ENCODE measurements around the gene FAM187B. TPM values are rescaled to one million over a fixed set of nuclear protein-coding genes. Genes with fewer than 3 reads are reported as not detected.

Gene FAM187B
- total RNA-seq, 1 donor from 2014 or later: not detected

DNA sequence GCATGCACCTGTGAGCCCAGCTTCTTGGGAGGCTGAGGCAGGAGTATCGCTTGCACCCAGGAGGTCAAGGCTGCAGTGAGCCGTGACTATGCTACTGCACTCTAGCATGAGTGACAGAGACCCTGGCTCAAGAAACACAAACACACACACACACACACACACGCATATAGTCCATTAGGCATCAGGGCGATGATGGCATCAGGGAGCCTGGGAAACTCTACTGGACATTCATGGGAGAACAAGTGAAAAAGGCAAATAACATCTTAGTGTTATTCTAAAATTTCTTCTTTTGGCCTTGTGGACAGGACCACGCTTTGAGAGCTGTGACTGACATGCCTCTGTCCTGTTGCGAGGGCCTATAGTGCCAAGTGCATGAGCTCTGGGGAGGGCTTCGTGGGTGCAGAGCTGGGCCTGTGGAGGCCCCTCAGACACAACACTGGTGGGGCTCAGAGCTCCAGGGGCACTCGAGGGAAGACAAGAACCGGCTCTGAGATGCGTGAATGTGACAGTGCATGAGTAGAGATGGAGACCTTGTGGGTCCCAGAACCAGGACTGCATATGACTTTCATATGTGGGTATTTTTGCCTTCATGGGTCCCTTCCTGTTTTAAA, 32.3 kb upstream of the FAM187B start:
- peaks cover 2% of the 10 kb centered on the region for H3K27me3 Mint-ChIP-seq (ENCODE audit: insufficient read depth, low read depth)
- H3K27ac ChIP-seq: no peak overlapping the region
- no peak overlapping the region for H3K9ac ChIP-seq
- no peaks in the 10 kb centered on the region for H3K4me1 ChIP-seq
- H3K27ac Mint-ChIP-seq: no peak overlapping the region
- H3K4me2 ChIP-seq: no peak overlapping the region
- no peaks in the 10 kb centered on the region for H3K9me3 ChIP-seq (ENCODE audit: low read depth)
- peak overlapping the region; percentile 55 for H3K4me3 Mint-ChIP-seq
- no peaks in the 10 kb centered on the region for H3K27me3 ChIP-seq
- no peak overlapping the region for H2AFZ ChIP-seq (replicated peaks)
- H3K79me2 ChIP-seq (ENCODE audit: low read depth): peaks cover 8% of the 10 kb centered on the region
- peaks cover 16% of the 10 kb centered on the region for H3K36me3 Mint-ChIP-seq
- peaks cover 22% of the 10 kb centered on the region for H3K4me1 Mint-ChIP-seq
- no peak for DNase-seq (ENCODE audit: low spot score)
- H4K20me1 ChIP-seq (ENCODE audit: low read depth): peaks cover 66% of the 10 kb centered on the region
- H3F3A ChIP-seq (ENCODE audit: low read depth): peaks cover 28% of the 10 kb centered on the region
- H3K9me3 Mint-ChIP-seq: no peaks in the 10 kb centered on the region
- H3K4me3 ChIP-seq: no peak overlapping the region
- no peaks in the 10 kb centered on the region for H3K36me3 ChIP-seq
- TF ChIP-seq EZH2 (IDR thresholded peaks at IDR 0.05) (no peak), EZH2phosphoT487 (IDR thresholded peaks at IDR 0.05) (no peak)
- TF ChIP-seq, protein P1, sequence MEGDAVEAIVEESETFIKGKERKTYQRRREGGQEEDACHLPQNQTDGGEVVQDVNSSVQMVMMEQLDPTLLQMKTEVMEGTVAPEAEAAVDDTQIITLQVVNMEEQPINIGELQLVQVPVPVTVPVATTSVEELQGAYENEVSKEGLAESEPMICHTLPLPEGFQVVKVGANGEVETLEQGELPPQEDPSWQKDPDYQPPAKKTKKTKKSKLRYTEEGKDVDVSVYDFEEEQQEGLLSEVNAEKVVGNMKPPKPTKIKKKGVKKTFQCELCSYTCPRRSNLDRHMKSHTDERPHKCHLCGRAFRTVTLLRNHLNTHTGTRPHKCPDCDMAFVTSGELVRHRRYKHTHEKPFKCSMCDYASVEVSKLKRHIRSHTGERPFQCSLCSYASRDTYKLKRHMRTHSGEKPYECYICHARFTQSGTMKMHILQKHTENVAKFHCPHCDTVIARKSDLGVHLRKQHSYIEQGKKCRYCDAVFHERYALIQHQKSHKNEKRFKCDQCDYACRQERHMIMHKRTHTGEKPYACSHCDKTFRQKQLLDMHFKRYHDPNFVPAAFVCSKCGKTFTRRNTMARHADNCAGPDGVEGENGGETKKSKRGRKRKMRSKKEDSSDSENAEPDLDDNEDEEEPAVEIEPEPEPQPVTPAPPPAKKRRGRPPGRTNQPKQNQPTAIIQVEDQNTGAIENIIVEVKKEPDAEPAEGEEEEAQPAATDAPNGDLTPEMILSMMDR (IDR thresholded peaks at IDR 0.05): no peak

- H3K27ac ChIP-seq: no peak overlapping the region
- H3K79me2 ChIP-seq (ENCODE audit: low read depth): peaks cover 38% of the 10 kb centered on the region
- H3K4me2 ChIP-seq: no peak overlapping the region
- peaks cover 18% of the 10 kb centered on the region for H3K4me1 Mint-ChIP-seq
- TF ChIP-seq EZH2 (IDR thresholded peaks at IDR 0.05): no peak
- TF ChIP-seq, protein P1 (IDR thresholded peaks at IDR 0.05): no peak
- H3K27me3 Mint-ChIP-seq (ENCODE audit: insufficient read depth, low read depth): peaks cover 7% of the 10 kb centered on the region
- H3K4me1 ChIP-seq: no peaks in the 10 kb centered on the region
- H4K20me1 ChIP-seq (ENCODE audit: low read depth): peaks cover 82% of the 10 kb centered on the region
- H3K4me3 Mint-ChIP-seq: no peak overlapping the region
- H3K9ac ChIP-seq: no peak overlapping the region
- H3F3A ChIP-seq (ENCODE audit: low read depth): no peaks in the 10 kb centered on the region
- peaks cover 5% of the 10 kb centered on the region for H3K36me3 ChIP-seq
- H3K27ac Mint-ChIP-seq: no peak overlapping the region
- no peaks in the 10 kb centered on the region for H3K9me3 ChIP-seq (ENCODE audit: low read depth)
- no peaks in the 10 kb centered on the region for H3K27me3 ChIP-seq
- no peaks in the 10 kb centered on the region for H3K9me3 Mint-ChIP-seq
- H3K36me3 Mint-ChIP-seq: peaks cover 18% of the 10 kb centered on the region
- DNase-seq (ENCODE audit: low spot score): no peak
- no peak overlapping the region for H3K4me3 ChIP-seq
- H2AFZ ChIP-seq (replicated peaks): no peak overlapping the region
Measured at GRCh38 chr19:35257113-35257461, 28.5 kb upstream of the FAM187B start.

DNA sequence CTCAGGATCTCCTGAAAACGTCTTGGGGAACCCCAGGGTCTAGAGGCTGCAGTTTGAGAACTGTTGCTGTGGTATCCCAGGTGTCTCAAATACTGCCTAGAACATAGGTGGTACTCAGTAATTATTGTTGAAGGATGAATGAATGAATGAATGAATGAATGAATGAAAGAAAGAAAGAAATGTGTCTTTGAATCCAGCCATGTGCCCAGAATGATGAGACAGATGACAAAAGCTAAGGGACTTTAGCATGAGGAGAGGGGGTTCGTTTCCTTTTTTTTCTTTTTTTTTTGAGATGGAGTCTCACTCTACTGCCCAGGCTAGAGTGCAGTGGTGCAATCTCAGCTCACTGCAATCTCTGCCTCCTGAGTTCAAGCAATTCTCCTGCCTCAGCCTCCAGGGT, 28.0 kb upstream of the FAM187B start:
- Mint-ChIP-seq H3K4me1 (peaks cover 18% of the 10 kb centered on the region), H3K9me3 (no peaks in the 10 kb centered on the region), H3K27me3 (ENCODE audit: insufficient read depth, low read depth) (peaks cover 10% of the 10 kb centered on the region), H3K4me3 (peak overlapping the region; percentile 8), H3K27ac (no peak overlapping the region), H3K36me3 (peaks cover 20% of the 10 kb centered on the region)
- H3K9ac ChIP-seq: no peak overlapping the region
- H3K27me3 ChIP-seq: no peaks in the 10 kb centered on the region
- TF ChIP-seq EZH2phosphoT487 (IDR thresholded peaks at IDR 0.05) (no peak), EZH2 (IDR thresholded peaks at IDR 0.05) (no peak)
- TF ChIP-seq, protein P1 (IDR thresholded peaks at IDR 0.05): no peak
- peaks cover 5% of the 10 kb centered on the region for H3K36me3 ChIP-seq
- H3K4me1 ChIP-seq: no peaks in the 10 kb centered on the region
- peaks cover 41% of the 10 kb centered on the region for H3K79me2 ChIP-seq (ENCODE audit: low read depth)
- H3F3A ChIP-seq (ENCODE audit: low read depth): no peaks in the 10 kb centered on the region
- no peak overlapping the region for H3K27ac ChIP-seq
- H4K20me1 ChIP-seq (ENCODE audit: low read depth): peaks cover 79% of the 10 kb centered on the region
- H3K4me3 ChIP-seq: no peak overlapping the region
- no peak overlapping the region for H3K4me2 ChIP-seq
- no peak overlapping the region for H2AFZ ChIP-seq (replicated peaks)
- H3K9me3 ChIP-seq (ENCODE audit: low read depth): no peaks in the 10 kb centered on the region
- no peak for DNase-seq (ENCODE audit: low spot score)

All from neural progenitor cell (in vitro differentiated cells).